ENCODE measurements around the gene CISH.

The CISH gene

DNA sequence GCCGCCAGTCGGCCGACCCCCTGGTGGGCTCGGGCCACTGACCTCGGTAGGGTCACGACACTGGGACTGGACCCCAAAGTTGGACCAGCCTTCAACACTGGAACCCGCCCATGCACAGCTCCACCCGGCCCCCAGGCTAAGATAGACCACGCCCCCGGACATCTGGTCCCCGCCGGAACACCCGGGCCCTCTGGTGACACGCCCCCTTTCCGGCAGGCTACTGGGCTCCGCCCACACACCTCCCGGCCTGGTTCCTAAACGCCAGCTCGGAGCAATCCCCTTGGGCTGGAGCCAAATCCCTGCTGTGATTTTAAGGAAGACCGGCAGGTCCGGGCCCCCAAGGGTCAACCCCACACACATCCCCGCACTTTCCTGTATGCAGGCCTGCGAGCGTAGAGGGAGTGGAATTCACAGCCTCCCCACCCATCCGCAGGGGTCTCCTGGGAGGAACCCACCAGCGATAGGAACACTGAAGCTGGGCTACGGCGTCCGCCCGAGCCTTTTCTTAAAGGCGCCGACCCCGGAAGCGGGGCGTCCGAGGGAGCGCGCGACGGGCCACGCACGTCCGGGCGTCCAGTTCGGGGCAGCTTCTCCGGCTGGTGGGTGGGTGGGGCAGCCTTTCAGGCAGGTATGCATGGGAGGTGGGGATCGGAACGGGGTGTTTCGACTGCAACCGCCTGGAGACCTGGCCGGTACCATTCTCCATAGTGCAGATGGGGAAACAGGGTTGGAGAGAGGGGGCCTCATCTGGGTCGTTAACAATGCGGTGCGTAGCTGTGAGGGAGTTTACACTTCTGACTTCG, 42.4 kb downstream of the CISH start, which contains the start of gene HEMK1:
HEMK1 (plus strand) TSS at position 576 of the 803 bp plus-strand sequence. CDS start 1,583 bp downstream, outside the sequence.
- DNase-seq, result peak; percentile 79 to 81

DNA sequence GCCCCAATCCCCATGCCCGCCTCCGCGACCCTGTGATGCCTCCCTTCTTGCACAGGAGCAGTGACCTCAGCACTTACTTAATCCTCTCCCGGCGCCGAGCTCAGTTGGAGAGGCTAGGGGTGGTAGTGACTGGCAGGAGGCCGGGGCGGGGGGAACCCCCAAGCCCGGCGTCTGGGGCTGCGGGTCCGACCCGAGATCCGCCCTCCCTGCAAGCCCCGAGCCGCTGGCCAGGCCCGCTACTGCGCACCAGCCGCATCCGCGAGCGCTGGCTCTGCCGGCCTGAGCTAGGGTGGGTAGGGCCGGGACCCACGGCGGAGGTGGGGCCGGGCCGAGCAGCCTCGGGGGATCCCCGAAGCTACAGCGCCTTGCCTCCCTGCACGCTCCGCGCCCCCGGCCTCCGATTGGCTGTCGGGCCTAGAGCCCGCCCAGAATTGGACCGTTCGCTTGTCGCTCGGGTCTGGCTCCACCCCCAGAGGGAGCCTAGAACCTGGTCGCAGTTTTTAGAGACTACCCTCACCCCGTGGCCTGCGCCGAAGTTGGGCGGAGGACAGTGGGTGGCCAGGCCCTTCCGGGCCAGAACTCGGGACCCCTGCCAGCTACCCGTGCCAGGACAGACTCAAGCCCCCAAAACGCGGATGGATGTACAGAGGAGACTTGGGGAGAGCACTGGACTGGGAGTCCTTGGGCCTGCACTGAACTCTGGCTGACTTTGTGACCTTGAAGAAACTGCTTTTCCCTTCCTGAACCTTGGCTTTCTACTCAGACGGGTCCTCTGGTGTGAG, 44.0 kb downstream of the CISH start, which contains the start of gene C3orf18:
C3orf18 (minus strand) TSS at position 362 of the 782 bp plus-strand sequence. CDS start 2,048 bp downstream, outside the sequence.
- peak; percentile 69 to 87 for DNase-seq

DNA sequence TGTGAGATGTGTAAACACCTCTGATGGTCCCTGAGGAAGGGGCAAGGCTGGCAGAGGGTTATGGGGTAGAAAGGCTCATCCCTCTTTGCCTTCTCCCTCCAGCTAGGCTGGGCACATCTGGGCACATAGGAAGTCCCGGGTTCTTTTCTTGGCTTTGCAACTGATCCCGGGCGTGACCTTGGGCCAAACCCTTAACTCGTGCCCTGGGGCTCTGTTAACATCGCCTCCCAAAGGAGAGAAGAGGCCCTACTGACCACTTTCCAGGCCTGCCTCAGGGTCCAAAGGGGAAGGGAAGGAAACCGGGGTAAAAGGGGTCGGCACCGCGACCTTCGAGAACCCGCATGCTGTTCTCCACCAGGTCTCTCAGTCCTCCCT, 44.6 kb downstream of the CISH start:
- DNase-seq, result no peak

DNA sequence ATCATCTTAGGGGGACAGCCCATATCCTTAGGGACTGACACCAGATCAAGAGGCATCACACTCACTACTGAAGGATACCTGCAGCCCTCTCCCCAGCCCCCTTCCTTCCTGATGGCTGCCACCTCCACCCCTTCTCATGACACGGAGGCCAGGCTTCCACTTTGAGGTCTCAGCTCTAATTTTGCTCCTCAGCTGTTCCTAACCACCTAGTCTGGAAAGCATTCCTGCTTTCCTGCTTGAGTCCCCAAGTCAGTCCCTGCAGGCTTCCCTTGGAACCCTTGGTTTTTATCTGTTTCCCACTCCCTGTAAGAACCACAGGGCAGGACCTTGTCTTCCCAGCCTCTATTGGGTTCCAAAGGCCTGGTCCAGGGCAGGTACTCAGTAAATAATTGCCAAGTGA, 47.3 kb downstream of the CISH start:
- DNase-seq, result no peak

DNA sequence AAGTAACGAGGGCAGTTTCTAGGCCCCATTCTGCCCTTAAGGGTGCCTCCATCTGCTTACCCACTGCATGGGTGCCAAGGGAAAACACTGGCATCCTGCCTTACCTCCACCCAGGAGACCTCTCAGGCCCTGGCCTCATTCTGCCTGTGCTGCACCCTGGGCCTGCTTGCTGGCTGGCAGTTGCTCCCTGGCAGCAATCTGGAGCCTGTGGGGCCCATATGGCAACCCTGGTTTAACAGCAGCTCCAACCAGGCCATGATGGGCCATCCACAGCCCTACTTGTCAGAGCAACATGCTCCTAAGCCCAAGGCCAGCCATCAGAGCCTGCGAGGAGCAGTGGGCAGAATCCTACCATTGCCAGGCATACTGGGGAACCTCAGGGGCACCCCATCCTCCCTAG, 47.7 kb downstream of the CISH start:
- DNase-seq, result no peak

DNA sequence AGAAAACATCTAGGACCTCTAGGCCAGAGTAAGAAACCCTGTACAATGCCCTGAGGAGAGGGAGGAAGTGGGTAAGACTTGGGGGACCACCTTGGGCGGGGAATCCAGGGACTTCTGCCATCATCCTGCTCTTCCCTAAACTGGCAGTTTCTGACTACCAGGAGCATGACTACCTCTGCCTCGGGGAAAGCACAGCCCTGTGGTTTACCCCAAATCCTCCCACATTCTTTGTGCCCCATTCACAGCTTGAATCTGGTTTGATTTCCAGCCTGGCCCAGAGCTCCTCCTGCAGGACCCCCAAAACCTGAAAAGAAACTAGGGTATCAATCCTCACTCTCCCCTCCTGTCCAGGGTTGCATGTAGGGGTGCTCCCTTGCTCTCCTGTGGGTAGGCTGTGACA, 48.7 kb downstream of the CISH start:
- no peak for DNase-seq

DNA sequence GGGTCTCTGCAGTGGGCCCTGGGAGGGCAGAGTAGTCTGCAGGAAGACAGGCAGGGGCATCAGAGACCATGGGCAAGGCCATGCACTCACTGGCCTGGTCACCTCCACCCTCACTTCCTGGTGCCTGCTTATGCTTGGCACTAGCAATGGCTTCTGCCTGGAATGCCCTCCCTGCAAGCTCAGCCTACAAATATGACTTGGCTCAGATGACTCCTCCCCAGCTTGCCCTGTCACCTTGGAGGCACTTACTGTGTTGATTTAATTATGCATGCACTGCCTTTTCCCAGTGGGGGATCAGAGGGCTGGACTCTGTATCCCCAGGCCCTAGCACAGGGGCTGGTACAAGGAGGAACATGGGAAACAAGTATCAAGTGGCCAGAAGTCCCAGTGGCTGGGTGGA, 51.9 kb downstream of the CISH start:
- no peak for DNase-seq

DNA sequence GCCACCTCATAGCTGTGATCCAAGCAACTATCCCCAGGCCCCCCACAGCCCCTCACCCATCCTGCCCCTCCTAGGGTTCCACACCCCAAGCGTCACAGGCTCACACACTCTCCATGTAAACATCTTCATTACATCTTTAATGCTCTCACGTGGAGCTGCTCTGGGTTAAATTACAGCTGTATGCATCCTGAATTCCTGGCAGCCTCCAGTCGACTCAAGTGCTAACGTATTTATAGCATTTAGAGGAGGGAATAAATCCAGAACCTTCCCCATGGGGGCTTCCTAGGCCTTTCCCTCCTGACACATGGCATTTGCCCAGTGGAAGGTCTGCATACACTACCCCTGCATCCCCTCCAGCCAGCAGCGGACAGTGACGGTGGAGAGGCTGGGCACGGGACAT, 53.7 kb downstream of the CISH start:
- DNase-seq, result no peak

DNA sequence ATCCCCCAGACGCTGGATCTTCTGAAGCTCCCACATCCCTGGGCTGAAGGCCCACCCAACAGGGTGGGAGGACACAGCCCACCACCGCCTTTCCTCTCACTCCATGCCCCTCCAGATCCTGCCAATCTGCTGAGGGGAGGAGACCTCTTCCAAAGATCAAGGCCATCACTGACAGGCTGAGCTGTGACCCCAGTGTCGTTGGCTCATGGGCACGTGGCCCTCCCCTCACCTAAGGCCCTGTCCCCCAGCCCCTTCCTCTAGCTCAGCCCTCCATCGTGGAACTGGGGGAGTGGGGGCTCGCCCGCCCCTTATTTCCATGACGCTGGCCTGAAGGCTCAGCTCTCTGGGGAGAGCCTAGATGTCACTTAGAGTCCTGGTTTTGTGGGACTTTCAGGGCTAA, 54.5 kb downstream of the CISH start:
- no peak for DNase-seq

Measured in bone marrow (tissue), 2 donors.